ENCODE data around the gene CASZ1. TPM values are rescaled to one million over a fixed set of nuclear protein-coding genes. Genes with fewer than 3 reads are reported as not detected.

Gene CASZ1
- polyA plus RNA-seq, 1 experiment = 0.64 TPM

DNA sequence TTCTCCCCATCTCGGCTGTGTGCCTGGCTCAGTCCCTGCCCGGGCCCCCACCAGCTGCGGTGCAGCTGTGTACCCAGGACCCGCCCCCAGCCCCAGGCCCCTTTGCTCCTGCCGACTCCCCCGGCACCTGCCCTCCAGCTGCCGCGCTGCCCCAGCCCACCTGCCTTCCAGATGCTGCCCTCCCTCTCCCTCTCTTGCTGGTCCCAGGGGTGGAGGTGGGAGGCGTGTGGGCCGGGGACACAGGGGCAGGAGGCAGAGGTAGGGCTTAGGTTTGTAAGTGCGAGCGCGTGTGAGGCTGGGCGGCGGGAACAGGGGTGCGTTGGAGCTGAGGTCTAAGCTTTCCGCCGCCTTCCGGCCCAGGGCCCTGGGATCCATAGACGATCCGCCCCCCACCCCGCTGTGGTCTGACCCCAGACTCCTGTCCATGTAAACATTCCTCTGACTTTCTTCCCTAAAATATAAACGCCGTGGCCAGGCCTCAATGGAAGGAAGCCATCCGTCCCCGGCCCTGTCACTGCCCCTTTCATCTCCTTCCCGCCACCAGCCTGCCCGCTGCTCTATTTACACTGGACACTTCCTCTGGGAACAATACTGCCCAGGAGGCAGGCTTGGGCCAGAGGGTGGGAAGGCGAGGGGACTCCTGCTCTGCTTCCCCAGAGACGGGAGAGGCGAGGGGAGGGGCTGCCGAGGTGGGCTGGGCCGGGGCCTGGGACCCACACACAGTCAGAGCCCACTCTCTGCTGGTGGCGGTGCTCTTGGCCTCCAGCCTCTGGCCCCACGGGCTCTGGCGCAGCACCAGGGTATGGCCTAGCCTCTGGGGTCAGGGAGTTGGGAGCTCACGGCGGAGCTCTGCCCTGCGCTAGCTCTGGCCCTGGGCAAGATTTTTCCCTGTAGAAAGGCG lies 128.3 kb downstream of the CASZ1 start:
- CTCF ChIA-PET = no interaction called here
- no peaks in the 10 kb centered on the region for H3K27me3 ChIP-seq (ENCODE audit: control insufficient read depth, insufficient read depth, low read length)
- POLR2A ChIA-PET = no interaction called here
- TF ChIP-seq, protein P1, sequence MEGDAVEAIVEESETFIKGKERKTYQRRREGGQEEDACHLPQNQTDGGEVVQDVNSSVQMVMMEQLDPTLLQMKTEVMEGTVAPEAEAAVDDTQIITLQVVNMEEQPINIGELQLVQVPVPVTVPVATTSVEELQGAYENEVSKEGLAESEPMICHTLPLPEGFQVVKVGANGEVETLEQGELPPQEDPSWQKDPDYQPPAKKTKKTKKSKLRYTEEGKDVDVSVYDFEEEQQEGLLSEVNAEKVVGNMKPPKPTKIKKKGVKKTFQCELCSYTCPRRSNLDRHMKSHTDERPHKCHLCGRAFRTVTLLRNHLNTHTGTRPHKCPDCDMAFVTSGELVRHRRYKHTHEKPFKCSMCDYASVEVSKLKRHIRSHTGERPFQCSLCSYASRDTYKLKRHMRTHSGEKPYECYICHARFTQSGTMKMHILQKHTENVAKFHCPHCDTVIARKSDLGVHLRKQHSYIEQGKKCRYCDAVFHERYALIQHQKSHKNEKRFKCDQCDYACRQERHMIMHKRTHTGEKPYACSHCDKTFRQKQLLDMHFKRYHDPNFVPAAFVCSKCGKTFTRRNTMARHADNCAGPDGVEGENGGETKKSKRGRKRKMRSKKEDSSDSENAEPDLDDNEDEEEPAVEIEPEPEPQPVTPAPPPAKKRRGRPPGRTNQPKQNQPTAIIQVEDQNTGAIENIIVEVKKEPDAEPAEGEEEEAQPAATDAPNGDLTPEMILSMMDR (IDR thresholded peaks at IDR 0.05; ENCODE audit: insufficient read depth, low read depth, low read length) = no peak
- H3K36me3 ChIP-seq (ENCODE audit: control insufficient read depth, insufficient read depth, low read length) = no peaks in the 10 kb centered on the region
- H3K4me3 ChIP-seq (ENCODE audit: low read depth, low read length) = no peak overlapping the region
- no peak for DNase-seq (ENCODE audit: low read depth)

DNA sequence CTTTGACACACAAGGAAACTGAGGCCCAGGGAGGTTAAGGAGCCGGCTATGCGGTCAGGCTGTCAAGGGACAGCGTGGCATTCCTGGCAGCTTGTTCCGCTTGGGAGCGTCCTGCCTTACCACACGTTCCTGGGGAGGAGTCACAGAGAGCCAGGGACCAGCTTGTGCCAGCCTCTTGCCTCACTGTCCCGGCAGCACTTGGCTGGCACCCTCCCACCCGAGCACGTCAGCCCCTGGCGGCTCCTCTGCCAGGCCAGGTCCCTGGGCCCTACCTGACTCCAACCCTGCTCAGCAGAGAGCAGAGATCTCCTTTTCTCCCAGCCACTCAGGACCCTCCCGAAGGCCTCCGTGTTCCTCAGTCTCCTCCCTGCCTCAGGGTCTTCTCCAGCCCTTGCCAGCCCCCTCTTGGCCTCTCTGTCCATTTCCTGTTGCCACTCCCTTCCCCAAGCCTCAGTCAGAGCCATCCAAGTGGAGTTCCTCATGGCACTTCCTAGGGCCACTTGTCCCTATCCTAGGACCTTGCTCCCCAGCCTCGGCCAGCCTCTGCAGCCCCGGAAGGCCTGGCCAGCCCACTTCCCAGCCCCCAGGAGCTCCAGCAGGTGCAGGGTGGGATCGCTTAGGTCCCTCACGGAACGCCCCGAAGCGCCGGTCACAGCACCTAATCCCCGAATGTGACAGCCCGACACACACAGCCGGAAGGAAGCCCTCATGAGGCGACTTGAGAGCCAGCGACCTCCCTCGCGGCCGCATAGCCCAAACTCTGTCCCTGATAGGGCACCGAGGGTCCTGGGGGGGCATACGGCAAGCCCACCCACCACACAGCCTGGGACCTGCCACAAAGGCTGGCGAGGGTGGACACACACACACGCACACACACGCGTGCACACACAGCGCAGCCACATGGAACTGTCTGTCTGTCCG lies 130.3 kb downstream of the CASZ1 start:
- DNase-seq (ENCODE audit: low read depth) = no peak
- CTCF ChIA-PET = interaction anchor here (1.2 kb wide), 1 partner anchor 14 kb away, joined by 3 read pairs; no protein-coding TSS in a partner anchor
- no peaks in the 10 kb centered on the region for H3K27me3 ChIP-seq (ENCODE audit: control insufficient read depth, insufficient read depth, low read length)
- no peak overlapping the region for H3K4me3 ChIP-seq (ENCODE audit: low read depth, low read length)
- no peaks in the 10 kb centered on the region for H3K36me3 ChIP-seq (ENCODE audit: control insufficient read depth, insufficient read depth, low read length)
- TF ChIP-seq, protein P1 (IDR thresholded peaks at IDR 0.05; ENCODE audit: insufficient read depth, low read depth, low read length) = no peak
- POLR2A ChIA-PET = no interaction called here

DNA sequence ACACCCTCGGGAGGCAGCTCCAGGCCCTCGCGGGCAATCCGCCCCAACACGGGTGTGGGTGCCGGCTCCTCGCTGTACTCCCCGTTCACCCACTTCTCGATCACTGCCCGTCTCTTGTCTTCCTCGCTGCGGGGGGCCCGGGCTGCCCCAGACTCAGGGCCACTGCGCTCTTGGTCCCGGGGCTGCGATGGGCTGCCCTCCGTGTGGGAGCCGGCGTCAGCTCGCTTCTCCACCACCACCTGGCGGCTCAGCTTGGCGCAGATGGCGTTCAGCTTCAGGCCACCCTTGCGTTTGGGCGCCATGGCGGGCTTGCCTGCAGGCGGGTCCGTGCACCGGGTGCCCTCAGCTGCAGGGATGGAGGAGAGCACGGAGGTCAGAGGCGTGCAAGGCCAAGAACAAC lies 131.2 kb downstream of the CASZ1 start:
- TF ChIP-seq, protein P1 (IDR thresholded peaks at IDR 0.05; ENCODE audit: insufficient read depth, low read depth, low read length) = no peak
- no peaks in the 10 kb centered on the region for H3K36me3 ChIP-seq (ENCODE audit: control insufficient read depth, insufficient read depth, low read length)
- H3K4me3 ChIP-seq (ENCODE audit: low read depth, low read length) = no peak overlapping the region
- ChIA-PET CTCF (interaction anchor here (1.2 kb wide), 1 partner anchor 15 kb away, joined by 3 read pairs; no protein-coding TSS in a partner anchor), POLR2A (no interaction called here)
- DNase-seq (ENCODE audit: low read depth) = no peak
- no peaks in the 10 kb centered on the region for H3K27me3 ChIP-seq (ENCODE audit: control insufficient read depth, insufficient read depth, low read length)

DNA sequence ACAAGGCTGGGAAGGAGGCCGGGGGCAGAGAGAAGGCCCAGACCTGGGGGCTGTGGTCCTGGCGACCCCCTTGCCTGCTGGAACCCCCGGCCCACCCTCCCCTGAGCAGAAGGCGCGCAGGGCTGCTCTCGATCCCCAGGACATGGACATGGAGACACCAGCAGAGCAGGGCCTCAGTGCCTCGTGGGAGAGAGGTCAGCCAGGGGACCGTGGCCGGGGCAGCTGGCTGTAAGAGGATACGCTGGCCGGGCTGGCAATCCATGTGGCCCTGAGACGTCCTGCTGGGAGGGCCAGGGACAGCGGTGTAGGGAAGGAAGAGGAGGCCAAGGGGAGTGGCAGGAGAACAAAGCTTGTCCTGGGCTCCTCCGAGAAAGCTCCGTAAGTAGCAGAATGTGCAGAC lies 132.2 kb downstream of the CASZ1 start:
- Histone ChIP-seq H3K27me3 (ENCODE audit: control insufficient read depth, insufficient read depth, low read length) (no peaks in the 10 kb centered on the region), H3K36me3 (ENCODE audit: control insufficient read depth, insufficient read depth, low read length) (no peaks in the 10 kb centered on the region), H3K4me3 (ENCODE audit: low read depth, low read length) (no peak overlapping the region)
- POLR2A ChIA-PET = no interaction called here
- CTCF ChIA-PET = no interaction called here
- no peak for DNase-seq (ENCODE audit: low read depth)
- TF ChIP-seq, protein P1 (IDR thresholded peaks at IDR 0.05; ENCODE audit: insufficient read depth, low read depth, low read length) = no peak

DNA sequence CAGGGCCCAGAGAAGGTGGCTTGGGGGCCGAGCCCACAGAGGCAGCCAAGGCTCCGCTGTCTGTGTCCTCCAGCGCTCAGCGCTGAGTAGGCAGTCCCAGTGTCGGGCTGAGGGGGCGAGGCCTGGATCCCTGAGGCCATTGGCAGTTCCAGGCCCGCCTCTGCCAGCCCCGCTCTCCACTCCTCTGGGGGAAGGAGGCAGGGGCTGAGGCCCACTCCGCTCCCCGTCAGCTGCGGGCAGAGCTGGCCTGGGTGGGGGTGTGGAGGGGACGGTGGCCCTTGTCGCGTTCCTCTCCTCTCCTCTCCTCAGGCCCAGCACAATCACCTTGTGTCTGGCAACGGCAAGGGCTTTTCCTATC lies 132.8 kb downstream of the CASZ1 start:
- ChIA-PET POLR2A (no interaction called here), CTCF (no interaction called here)
- Histone ChIP-seq H3K27me3 (ENCODE audit: control insufficient read depth, insufficient read depth, low read length) (no peaks in the 10 kb centered on the region), H3K36me3 (ENCODE audit: control insufficient read depth, insufficient read depth, low read length) (no peaks in the 10 kb centered on the region), H3K4me3 (ENCODE audit: low read depth, low read length) (no peak overlapping the region)
- TF ChIP-seq, protein P1 (IDR thresholded peaks at IDR 0.05; ENCODE audit: insufficient read depth, low read depth, low read length) = no peak
- DNase-seq (ENCODE audit: low read depth) = no peak
